Dendritic cell treated with granulocyte-macrophage colony-stimulating factor and Interleukin-4, amounts not matched to agents 40 ng/mL and 50 ng/mL, for 4 days (primary cell): ENCODE measurements around the gene TMPRSS6.

ENCODE experiments used
- H3K27ac Mint-ChIP-seq: one replicate; pipeline ENCODE4 v1.8.0; 2022; ENCODE audit warnings: mild to moderate bottlenecking, mixed read lengths
- H3K27me3 Mint-ChIP-seq: one replicate; pipeline ENCODE4 v1.8.0; 2022; ENCODE audit warnings: mild to moderate bottlenecking, mixed read lengths
- H3K36me3 Mint-ChIP-seq: one replicate; pipeline ENCODE4 v1.8.0; 2022; ENCODE audit warnings: low read depth, mixed read lengths
- H3K4me1 Mint-ChIP-seq: one replicate; pipeline ENCODE4 v1.8.0; 2022; ENCODE audit warnings: low read depth, mixed read lengths
- H3K4me3 Mint-ChIP-seq: one replicate; pipeline ENCODE4 v1.8.0; 2022; ENCODE audit warnings: mild to moderate bottlenecking, moderate library complexity, mixed read lengths
- H3K9me3 Mint-ChIP-seq: one replicate; pipeline ENCODE4 v1.8.0; 2022; ENCODE audit warnings: mixed read lengths
- intact Hi-C: fragments of 100-400 bp; cut with micrococcal nuclease; formaldehyde crosslinking; loops from one replicate; pipeline ENCODE4 v1.15.0; 2022

The TMPRSS6 gene

DNA sequence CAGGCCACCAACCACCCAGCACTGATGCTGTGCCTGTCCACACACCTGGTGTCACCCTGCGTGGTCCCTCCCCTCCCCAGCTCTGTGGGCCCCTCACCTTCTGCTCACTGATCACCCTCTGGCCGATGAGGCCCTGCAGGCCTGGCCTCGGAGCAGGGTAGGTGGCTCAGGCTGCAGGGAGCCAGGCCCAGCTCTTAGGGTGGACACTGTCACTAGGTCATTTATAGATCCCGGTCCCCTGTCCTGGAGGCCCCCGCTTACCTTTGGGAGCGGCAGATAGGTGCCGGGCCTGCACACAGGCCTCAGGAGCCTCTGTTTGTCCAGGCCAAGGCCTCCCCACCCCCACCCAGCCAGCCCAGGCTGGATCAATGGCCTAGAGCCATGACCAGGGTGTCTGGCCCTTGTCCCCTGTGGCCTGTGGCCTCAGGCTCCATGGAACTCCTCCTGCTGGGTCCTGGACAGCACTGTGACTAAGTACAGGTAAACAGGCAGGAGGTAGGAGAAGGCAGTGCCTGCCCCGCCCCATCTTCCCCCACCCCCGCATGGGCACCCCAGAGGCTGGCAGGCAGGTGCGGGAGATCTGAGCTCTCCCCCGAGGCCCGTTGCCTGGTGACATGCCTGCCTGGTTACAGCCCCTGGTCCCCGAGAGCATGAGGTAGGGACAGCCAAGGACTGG, at the start of gene TMPRSS6:
Gene TMPRSS6, minus strand, starts transcription at position 472 of the 676 bp plus-strand sequence. CDS start 6,296 bp downstream, outside the sequence.
- intact Hi-C loops = no loop called here
- no peaks in the 10 kb centered on the region for H3K4me1 Mint-ChIP-seq
- no peak within 1 kb of the TSS for H3K4me3 Mint-ChIP-seq
- no peaks in the 10 kb centered on the region for H3K9me3 Mint-ChIP-seq
- peaks cover 4% of the 10 kb centered on the region for H3K27me3 Mint-ChIP-seq
- H3K36me3 Mint-ChIP-seq = no peaks in the 10 kb centered on the region
- no peak within 1 kb of the TSS for H3K27ac Mint-ChIP-seq

DNA sequence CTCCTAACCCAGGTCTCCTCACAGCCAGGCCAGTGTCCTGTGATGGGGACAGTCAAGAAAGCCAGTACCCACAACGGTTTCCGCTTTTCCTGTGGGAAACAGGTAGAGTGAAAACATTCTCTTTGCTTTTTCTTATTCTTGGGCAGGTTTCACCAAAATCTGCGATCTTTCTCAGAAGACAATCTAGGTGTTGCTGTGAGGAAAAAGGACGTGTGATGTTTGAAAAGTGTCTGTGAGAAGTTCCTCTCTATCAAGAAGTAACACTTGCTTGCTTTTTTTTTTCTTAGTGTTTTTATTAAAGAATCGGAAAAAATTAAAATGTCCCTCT, 49.4 kb upstream of the TMPRSS6 start:
- Mint-ChIP-seq H3K4me3 (no peak overlapping the region), H3K27me3 (peaks cover 25% of the 10 kb centered on the region), H3K4me1 (peaks cover 8% of the 10 kb centered on the region), H3K27ac (no peak overlapping the region), H3K36me3 (no peaks in the 10 kb centered on the region), H3K9me3 (peaks cover 8% of the 10 kb centered on the region)
- intact Hi-C loops = no loop called here

DNA sequence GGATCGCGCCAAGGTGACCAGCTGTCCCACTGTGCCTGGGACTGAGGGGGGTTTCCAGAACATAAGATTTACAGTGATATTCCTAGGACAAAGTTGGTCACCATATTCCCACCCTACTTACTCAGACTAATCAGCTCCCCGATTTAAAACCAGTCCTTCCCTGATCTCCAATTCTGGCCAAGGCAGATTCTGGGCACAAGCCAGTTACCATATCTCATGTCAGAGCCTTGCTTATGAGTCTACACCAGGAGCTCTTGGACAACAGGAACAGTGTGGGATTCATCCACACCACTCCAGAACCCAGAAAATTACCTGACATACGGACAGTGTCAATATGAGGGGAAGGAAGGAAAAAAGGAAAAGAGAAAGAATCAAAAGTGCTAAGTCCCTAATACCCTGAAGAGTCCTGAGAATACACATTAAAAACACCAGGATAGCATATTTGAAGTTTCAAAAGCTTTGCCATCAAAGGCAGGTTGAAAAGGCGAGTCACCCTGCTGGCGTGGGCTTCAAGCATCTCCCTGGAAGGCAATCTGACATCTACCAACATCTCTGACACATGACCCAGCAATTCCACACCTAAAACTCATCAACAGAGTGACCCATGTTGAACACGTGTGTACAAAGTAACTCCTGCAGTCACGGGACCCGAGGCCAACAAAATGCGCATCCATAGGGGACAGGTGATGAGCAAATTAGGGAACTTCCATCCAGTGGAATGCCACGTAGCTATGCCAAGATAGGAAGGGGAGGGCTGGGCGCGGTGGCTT, 48.2 kb upstream of the TMPRSS6 start:
- no peak overlapping the region for H3K4me3 Mint-ChIP-seq
- H3K4me1 Mint-ChIP-seq = peaks cover 8% of the 10 kb centered on the region
- peaks cover 25% of the 10 kb centered on the region for H3K27me3 Mint-ChIP-seq
- intact Hi-C loops = no loop called here
- no peaks in the 10 kb centered on the region for H3K36me3 Mint-ChIP-seq
- H3K27ac Mint-ChIP-seq = no peak overlapping the region
- peaks cover 8% of the 10 kb centered on the region for H3K9me3 Mint-ChIP-seq

DNA sequence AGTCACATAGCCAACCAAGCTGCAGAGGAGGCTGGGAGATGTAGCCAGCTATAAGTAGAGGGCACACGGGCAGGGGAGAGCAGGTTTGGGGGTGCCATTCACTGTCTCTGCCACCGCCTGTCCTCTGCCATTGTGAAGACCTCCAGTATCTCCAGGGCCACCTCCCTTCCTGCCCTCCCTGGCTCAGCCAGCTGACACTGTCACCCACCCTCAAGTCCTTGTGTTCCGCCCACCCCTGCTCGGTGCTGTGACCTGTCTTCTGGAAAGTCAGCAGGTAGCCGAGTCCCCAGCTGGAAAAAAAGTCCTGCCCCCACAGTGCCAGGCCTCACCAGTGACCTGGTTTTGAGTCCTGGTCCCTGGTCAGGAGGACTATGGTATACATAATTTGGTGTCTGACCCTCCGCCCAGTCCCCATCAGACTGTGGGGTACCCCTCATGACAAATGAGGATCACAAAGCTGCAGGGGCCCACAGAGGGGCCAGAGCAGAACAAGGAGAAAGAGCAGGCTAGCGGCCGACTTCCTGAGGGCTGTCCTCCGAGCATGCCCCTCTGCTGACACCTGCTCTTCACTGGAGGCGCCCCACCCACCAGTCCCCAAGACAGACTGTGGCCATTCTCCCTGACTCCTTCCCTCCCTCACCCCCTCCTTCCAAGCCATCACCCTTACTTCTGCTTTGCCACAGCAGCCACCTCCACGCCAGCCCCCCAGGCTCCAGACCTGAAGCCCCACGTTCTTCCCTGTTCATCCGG, 47.3 kb upstream of the TMPRSS6 start:
- Mint-ChIP-seq H3K4me3 (no peak overlapping the region), H3K9me3 (peaks cover 8% of the 10 kb centered on the region), H3K36me3 (no peaks in the 10 kb centered on the region), H3K27ac (no peak overlapping the region), H3K27me3 (peaks cover 25% of the 10 kb centered on the region), H3K4me1 (peaks cover 8% of the 10 kb centered on the region)
- intact Hi-C loops = no loop called here

DNA sequence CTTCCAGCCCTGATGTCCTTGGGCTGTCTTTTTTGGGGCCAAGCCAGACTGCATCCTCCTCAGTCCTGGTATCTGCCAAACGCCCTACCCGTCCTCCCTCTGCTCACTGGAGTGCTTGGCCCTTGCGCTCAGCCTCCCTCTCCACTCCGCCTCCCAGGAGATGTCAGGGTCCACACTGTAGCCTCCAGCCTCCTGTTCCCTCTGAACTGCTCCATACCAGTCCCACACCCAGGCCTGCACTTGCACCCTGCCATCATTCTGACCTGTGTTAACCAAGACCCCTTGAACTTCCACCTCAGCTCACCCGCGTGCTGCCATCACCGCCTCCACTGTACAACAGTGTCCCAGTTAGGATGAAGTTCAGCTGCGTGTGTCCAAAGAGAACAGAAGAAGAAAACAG, 46.5 kb upstream of the TMPRSS6 start:
- Mint-ChIP-seq H3K4me1 (peaks cover 8% of the 10 kb centered on the region), H3K27ac (no peak overlapping the region), H3K27me3 (peaks cover 24% of the 10 kb centered on the region), H3K9me3 (peaks cover under 1% of the 10 kb centered on the region), H3K4me3 (no peak overlapping the region), H3K36me3 (no peaks in the 10 kb centered on the region)
- intact Hi-C loops = no loop called here

DNA sequence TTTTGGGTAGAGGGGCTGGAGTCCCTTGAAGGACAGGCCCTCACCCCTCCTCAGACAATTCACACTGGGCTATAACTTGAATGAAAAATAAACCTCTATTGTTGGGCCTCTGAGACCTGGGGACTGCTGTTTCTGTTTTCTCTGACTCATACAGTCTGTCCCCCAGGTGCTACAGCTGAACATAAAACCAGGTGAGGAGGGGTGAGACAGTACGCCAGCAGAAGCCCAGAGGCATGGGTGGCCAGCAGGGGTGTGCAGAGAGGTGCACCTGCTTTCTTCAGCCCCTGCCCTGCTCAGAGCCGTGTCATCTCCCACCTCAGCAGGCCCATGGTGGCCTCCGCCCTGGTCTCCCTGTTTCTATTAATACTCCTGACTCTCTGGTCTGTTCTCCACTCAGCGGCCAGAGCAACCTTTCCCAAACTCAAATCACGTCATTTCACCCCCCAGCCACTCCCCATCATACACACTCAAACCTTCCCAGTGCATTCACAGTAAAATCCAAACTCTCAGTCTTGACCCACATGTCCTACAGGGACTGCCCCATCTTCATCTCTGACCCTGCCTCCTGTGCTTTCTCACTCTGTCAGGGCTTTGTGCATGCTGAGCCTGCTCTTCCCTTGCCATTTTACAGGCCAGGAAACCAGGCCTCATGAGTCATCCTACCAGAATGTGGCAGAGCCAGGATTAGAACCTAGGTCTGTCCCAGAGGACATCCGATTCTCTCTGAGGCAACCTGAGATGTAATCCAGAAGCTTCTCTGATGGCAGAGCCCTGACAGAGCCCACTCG, 45.6 kb upstream of the TMPRSS6 start:
- H3K27me3 Mint-ChIP-seq = peaks cover 23% of the 10 kb centered on the region
- H3K9me3 Mint-ChIP-seq = no peaks in the 10 kb centered on the region
- no peak overlapping the region for H3K27ac Mint-ChIP-seq
- H3K4me1 Mint-ChIP-seq = peaks cover 8% of the 10 kb centered on the region
- no peak overlapping the region for H3K4me3 Mint-ChIP-seq
- H3K36me3 Mint-ChIP-seq = no peaks in the 10 kb centered on the region
- intact Hi-C loops = no loop called here

DNA sequence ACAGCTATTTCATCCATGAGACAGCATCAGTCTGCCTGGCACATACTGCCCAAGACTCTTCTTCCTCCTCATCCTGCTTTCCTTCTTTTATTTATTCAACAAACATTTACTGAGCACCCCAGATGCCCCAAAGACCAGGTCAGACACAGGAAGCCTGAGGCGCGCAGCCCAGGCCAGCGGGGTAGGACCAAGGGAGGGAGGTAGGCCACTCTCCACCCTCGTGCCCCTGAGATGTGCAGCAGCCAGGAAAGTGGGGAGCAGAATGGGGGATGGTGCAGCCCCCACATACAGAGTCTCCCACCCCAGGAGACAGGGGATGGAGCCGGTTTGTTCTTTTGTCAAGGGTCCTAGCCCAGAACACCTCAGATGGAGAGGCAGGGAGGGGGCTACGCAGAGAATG, 44.4 kb upstream of the TMPRSS6 start:
- no peaks in the 10 kb centered on the region for H3K9me3 Mint-ChIP-seq
- H3K27me3 Mint-ChIP-seq = peaks cover 21% of the 10 kb centered on the region
- H3K4me1 Mint-ChIP-seq = peaks cover 8% of the 10 kb centered on the region
- H3K4me3 Mint-ChIP-seq = no peak overlapping the region
- H3K27ac Mint-ChIP-seq = no peak overlapping the region
- H3K36me3 Mint-ChIP-seq = no peaks in the 10 kb centered on the region
- intact Hi-C loops = no loop called here

DNA sequence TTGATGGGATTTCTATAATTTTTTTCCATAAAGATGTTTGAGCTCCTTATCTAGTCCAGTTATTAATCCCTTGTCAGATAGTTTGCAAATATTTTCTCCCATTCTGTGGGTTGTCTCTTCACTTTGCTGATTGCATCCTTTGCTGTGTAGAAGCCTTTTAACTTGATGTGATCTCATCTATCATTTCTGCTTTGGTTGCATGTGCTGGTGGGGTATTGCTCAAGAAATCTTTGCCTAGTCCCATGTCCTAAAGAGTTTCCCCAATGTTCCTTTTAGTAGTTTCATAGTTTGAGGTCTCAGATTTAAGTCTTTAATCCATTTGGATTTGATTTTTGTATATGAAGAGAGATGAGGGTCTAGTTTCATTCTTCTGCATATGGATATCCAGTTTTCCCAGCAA, 41.9 kb upstream of the TMPRSS6 start:
- intact Hi-C loops = no loop called here
- H3K36me3 Mint-ChIP-seq = no peaks in the 10 kb centered on the region
- H3K27ac Mint-ChIP-seq = no peak overlapping the region
- H3K27me3 Mint-ChIP-seq = peaks cover 13% of the 10 kb centered on the region
- no peaks in the 10 kb centered on the region for H3K9me3 Mint-ChIP-seq
- H3K4me3 Mint-ChIP-seq = no peak overlapping the region
- no peaks in the 10 kb centered on the region for H3K4me1 Mint-ChIP-seq

DNA sequence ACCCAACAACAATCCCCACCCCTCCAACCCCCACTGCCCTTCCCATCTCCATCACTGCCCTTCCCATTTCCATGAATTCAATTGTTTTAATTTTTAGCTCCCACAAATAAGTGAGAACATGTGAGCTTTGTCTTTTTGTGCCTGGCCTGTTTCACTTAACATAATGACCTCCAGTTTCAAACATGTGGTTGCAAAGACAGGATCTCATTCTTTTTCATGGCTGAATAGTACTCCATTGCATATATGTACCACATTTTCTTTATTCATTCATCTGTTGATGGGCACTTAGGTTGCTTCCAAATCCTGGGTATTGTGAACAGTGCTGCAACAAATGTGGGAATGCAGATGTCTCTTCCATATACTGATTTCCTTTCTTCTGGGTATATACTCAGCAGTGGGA, 41.2 kb upstream of the TMPRSS6 start:
- Mint-ChIP-seq H3K4me3 (no peak overlapping the region), H3K9me3 (no peaks in the 10 kb centered on the region), H3K36me3 (no peaks in the 10 kb centered on the region), H3K27me3 (peaks cover 20% of the 10 kb centered on the region), H3K4me1 (no peaks in the 10 kb centered on the region), H3K27ac (no peak overlapping the region)
- intact Hi-C loops = no loop called here

DNA sequence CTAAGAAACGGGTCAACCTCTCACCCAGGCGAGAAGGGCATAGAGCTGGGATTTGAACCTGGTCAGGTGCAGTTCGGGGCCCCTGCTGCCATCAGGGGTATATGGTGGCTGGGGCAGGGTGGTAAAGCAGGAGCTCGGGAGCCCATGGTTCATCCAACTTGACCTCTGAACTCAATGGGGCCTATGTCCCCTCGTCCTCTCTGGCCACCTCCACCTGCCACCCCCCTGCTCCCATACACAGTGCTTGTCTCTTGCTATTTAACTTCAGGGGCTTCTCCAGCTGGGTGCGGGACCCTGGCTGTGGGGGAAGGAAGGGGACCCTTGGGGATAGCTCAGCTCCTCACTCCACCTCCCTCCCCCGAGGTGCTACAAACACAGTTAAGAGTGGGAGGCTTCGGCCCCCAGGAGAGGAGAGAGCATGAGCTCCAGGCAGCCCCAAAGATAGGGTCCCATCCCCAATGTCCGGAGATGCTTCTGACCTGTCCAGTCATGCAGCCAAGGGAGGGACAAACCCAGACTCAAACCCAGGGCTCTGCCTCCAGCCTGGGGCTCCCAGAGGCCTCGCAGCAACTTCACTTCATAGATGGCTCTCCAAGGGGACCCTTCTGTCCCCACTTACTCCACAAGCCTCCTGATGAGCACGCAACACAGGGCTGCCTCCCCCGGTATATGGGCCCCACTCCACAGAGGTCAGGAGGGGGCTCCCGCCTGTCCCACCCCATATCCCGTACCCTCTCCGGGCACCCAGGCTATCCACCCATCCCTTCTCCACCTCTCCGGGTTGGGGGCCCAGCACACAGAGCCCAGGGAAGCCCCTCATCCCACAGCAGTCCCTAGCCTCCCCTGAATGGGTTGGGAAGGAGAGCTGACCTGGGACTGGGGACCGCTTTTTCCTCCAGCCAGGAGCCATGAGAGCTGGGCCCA, 39.5 kb upstream of the TMPRSS6 start:
- Mint-ChIP-seq H3K27me3 (peaks cover 27% of the 10 kb centered on the region), H3K9me3 (no peaks in the 10 kb centered on the region), H3K27ac (no peak overlapping the region), H3K4me1 (no peaks in the 10 kb centered on the region), H3K4me3 (no peak overlapping the region), H3K36me3 (no peaks in the 10 kb centered on the region)
- intact Hi-C loops = no loop called here

DNA sequence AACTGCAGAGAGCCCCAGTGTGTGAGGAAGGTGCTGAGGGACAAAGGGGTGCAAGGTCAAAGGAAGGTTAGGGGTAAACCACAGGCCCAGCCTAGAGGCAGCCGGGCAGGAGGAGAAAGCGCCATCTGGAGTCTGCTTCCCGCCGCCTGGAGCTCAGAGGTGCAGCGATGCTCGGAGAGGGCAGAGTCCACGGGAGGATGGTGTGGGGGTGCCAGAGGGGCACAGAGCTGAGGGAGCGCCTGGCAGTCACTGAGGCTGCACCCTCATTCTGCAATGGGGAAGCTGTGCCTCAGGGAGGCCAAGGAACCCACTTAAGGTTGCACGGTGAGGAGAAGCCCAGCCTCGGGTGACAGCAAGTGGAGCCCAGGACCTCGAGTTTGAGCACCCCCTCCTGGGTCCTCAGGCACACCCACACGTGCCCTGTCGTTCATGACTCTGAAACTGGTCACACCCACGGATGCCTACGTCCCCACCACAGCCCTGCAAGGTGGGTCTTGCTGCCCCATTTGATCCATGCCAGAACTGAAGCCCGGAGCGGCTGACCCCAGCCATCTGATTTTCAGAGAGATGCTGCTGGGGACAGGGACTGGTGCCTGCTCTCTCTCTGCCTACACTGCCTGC, 38.6 kb upstream of the TMPRSS6 start:
- peaks cover 31% of the 10 kb centered on the region for H3K27me3 Mint-ChIP-seq
- intact Hi-C loops = no loop called here
- H3K4me1 Mint-ChIP-seq = no peaks in the 10 kb centered on the region
- no peaks in the 10 kb centered on the region for H3K9me3 Mint-ChIP-seq
- H3K27ac Mint-ChIP-seq = no peak overlapping the region
- no peaks in the 10 kb centered on the region for H3K36me3 Mint-ChIP-seq
- H3K4me3 Mint-ChIP-seq = no peak overlapping the region

DNA sequence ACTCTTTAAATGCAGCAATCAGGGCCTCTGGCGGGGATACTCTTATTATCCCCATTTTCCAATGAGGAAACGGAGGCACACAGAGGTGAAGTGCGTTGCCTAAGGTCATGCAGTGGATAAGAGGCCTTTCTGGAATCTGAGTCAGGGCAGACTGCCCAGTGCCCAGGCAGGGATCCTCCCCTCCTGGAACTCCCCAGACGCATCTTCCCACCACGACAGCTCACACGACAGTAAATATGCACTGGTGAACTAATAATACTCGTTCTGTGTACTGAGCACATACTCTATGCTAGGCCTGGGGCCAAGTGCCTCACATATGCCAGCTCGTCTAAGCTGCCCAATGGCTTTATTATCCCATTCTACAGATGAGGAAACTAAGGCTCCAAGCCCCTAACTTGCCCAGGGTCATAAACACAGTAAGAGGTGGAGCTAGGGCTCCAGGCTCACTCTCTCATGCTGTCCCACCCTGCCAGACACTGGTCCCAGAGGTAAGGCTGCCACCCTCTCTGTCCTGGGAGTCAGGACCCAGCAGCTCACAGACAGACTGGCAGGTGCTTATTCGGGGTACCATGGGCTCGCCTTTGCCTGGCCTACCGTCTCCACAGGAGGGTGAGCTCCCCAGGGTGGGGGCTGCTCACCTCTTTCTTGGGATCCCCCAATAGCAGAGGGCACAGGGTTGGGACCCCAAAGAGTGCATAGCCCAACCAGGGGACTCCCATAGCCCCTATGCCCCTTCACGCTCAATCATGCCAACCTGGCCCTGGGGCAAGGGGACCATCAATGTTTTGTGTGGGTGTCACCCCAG, 37.9 kb upstream of the TMPRSS6 start:
- Mint-ChIP-seq H3K36me3 (no peaks in the 10 kb centered on the region), H3K4me1 (no peaks in the 10 kb centered on the region), H3K27ac (no peak overlapping the region), H3K9me3 (no peaks in the 10 kb centered on the region), H3K27me3 (peaks cover 32% of the 10 kb centered on the region), H3K4me3 (no peak overlapping the region)
- intact Hi-C loops = no loop called here
